IMR-90 (cell line): ENCODE measurements around the gene GTF2A1L. TPM values are rescaled to one million over a fixed set of nuclear protein-coding genes. Genes with fewer than 3 reads are reported as not detected.

Experiments
- ATAC-seq: fragments of 200-7000 bp; cut with Tn5 transposase; 2 replicates; pipeline ENCODE4 v1.9.1; 2020; ENCODE audit warnings: low read depth, mild to moderate bottlenecking, moderate library complexity
- BruUV-seq: library from RNA; stranded (reverse); fragments of 400-500 nt; replicated peaks from 2 replicates; lab custom pipeline; 2021; lab: Mats Ljungman, UMichigan
- CTCF ChIA-PET: fragments of 300-600 bp; formaldehyde crosslinking; extraction: SDS; loops from one replicate; lab custom pipeline; 2021; ENCODE audit warnings: antibody characterized with exemption; lab: Yijun Ruan, JAX
- POLR2A ChIA-PET: fragments of 300-600 bp; sonication (Branson Sonifier 250); formaldehyde crosslinking; loops from one replicate; lab custom pipeline; 2022; ENCODE audit warnings: antibody characterized with exemption; ENCODE audit not compliant: unreplicated experiment; lab: Charles Lee
- DNase-seq: peaks from one replicate; pipeline ENCODE4 v3.0.0; 2013
- H2AFZ ChIP-seq: replicated peaks from 2 replicates; pipeline ENCODE3; 2013; ENCODE audit warnings: low read length, mild to moderate bottlenecking; ENCODE audit not compliant: poor library complexity
- H2AK5ac ChIP-seq: 2 replicates; pipeline ENCODE4 v1.6.1; 2013; ENCODE audit warnings: low read depth, low read length, inconsistent platforms
- H2AK9ac ChIP-seq: replicated peaks from 2 replicates; pipeline ENCODE3; 2013; ENCODE audit warnings: mild to moderate bottlenecking, low read depth, low read length, moderate library complexity; ENCODE audit not compliant: poor library complexity
- H2BK120ac ChIP-seq: 2 replicates; pipeline ENCODE4 v1.6.1; 2013; ENCODE audit warnings: low read depth, low read length, inconsistent platforms
- H2BK15ac ChIP-seq: 3 replicates; pipeline ENCODE4 v1.6.1; 2013; ENCODE audit warnings: low read depth, low read length, inconsistent platforms
- H2BK20ac ChIP-seq: 2 replicates; pipeline ENCODE4 v1.6.1; 2013; ENCODE audit warnings: low read depth, mild to moderate bottlenecking, inconsistent platforms, low read length, moderate library complexity
- H2BK5ac ChIP-seq: 2 replicates; pipeline ENCODE4 v1.6.1; 2013; ENCODE audit warnings: mild to moderate bottlenecking, low read depth, low read length, inconsistent platforms; ENCODE audit not compliant: poor library complexity, severe bottlenecking
- H3K14ac ChIP-seq: replicated peaks from 2 replicates; pipeline ENCODE4 v1.6.1; 2013; ENCODE audit warnings: low read depth, low read length, inconsistent platforms
- H3K18ac ChIP-seq: 2 replicates; pipeline ENCODE4 v1.6.1; 2013; ENCODE audit warnings: low read depth, low read length, control low read depth
- H3K23ac ChIP-seq: 2 replicates; pipeline ENCODE4 v1.6.1; 2013; ENCODE audit warnings: low read depth, low read length, inconsistent platforms
- H3K27ac ChIP-seq: 2 replicates; pipeline ENCODE4 v1.5.1; 2013; ENCODE audit warnings: mild to moderate bottlenecking, control low read depth, low read length; ENCODE audit not compliant: insufficient read depth
- H3K27me3 ChIP-seq: 2 replicates; pipeline ENCODE4 v1.6.1; 2013; ENCODE audit warnings: low read length; ENCODE audit not compliant: control insufficient read depth, insufficient read depth
- H3K36me3 ChIP-seq: 2 replicates; pipeline ENCODE4 v1.6.1; 2013; ENCODE audit warnings: low read length, mixed read lengths; ENCODE audit not compliant: control insufficient read depth, insufficient read depth
- H3K4ac ChIP-seq: 2 replicates; pipeline ENCODE4 v1.6.1; 2013; ENCODE audit warnings: low read depth, low read length, inconsistent platforms
- H3K4me1 ChIP-seq: 2 replicates; pipeline ENCODE4 v1.6.1; 2013; ENCODE audit warnings: low read length, mixed read lengths; ENCODE audit not compliant: control insufficient read depth, insufficient read depth
- H3K4me2 ChIP-seq: 2 replicates; pipeline ENCODE4 v1.6.1; 2013; ENCODE audit warnings: low read depth, mild to moderate bottlenecking, control low read depth, low read length, moderate library complexity
- H3K4me3 ChIP-seq: 2 replicates; pipeline ENCODE4 v1.5.1; 2013; ENCODE audit warnings: low read depth, mild to moderate bottlenecking, control low read depth, low read length, moderate library complexity; ENCODE audit not compliant: insufficient read depth
- H3K56ac ChIP-seq: 2 replicates; pipeline ENCODE4 v1.6.1; 2013; ENCODE audit warnings: low read length, inconsistent platforms; ENCODE audit not compliant: insufficient read depth; ENCODE audit errors: extremely low read depth
- H3K79me1 ChIP-seq, 2 experiments: 2 replicates each; pipeline ENCODE4 v1.6.1; 2013; ENCODE audit warnings: low read length in 2 of 2, inconsistent platforms in 1 of 2, low read depth in 1 of 2
- H3K9ac ChIP-seq: 2 replicates; pipeline ENCODE4 v1.6.1; 2013; ENCODE audit warnings: low read depth, low read length, control low read depth
- H3K9me1 ChIP-seq: 2 replicates; pipeline ENCODE4 v1.6.1; 2013; ENCODE audit warnings: low read length, inconsistent platforms; ENCODE audit not compliant: insufficient read depth
- H3K9me3 ChIP-seq: 2 replicates; pipeline ENCODE4 v1.6.1; 2013; ENCODE audit warnings: low read length; ENCODE audit not compliant: control insufficient read depth, insufficient read depth
- H4K20me1 ChIP-seq: 2 replicates; pipeline ENCODE4 v1.6.1; 2013; ENCODE audit warnings: low read length, inconsistent platforms; ENCODE audit not compliant: insufficient read depth
- H4K5ac ChIP-seq: 2 replicates; pipeline ENCODE4 v1.6.1; 2013; ENCODE audit warnings: mild to moderate bottlenecking, low read depth, low read length, control low read depth
- H4K8ac ChIP-seq, 2 experiments: 2 replicates each; pipeline ENCODE4 v1.6.1; 2013; ENCODE audit warnings: low read depth in 2 of 2, low read length in 2 of 2, control low read depth in 1 of 2, inconsistent platforms in 1 of 2
- H4K91ac ChIP-seq: 2 replicates; pipeline ENCODE4 v1.6.1; 2013; ENCODE audit warnings: low read depth, low read length, inconsistent platforms; ENCODE audit not compliant: insufficient read depth
- CEBPB ChIP-seq: IDR thresholded peaks from 2 replicates; pipeline ENCODE4 v1.6.1; 2012; ENCODE audit warnings: low read depth, low read length, improper control_type of control experiment
- CHD1 ChIP-seq: IDR thresholded peaks from 2 replicates; pipeline ENCODE4 v1.6.1; 2012; ENCODE audit warnings: low read depth, low read length, improper control_type of control experiment
- ELK1 ChIP-seq: fragments of 150-350 bp; IDR thresholded peaks from 2 replicates; pipeline ENCODE4 v1.6.1; 2016; ENCODE audit warnings: low read depth, mild to moderate bottlenecking, low read length, moderate library complexity, borderline replicate concordance
- FOS ChIP-seq: fragments of 150-350 bp; IDR thresholded peaks from 2 replicates; pipeline ENCODE4 v1.6.1; 2016; ENCODE audit warnings: low read depth, low read length
- MAFK ChIP-seq: IDR thresholded peaks from 2 replicates; pipeline ENCODE4 v1.6.1; 2012; ENCODE audit warnings: low read depth, low read length, improper control_type of control experiment
- MXI1 ChIP-seq: IDR thresholded peaks from 2 replicates; pipeline ENCODE4 v1.6.1; 2012; ENCODE audit warnings: low read depth, mild to moderate bottlenecking, low read length, moderate library complexity, borderline replicate concordance
- NFE2L2 ChIP-seq: fragments of 150-350 bp; IDR thresholded peaks from 2 replicates; pipeline ENCODE4 v1.6.1; 2016; ENCODE audit warnings: low read depth, mild to moderate bottlenecking, low read length
- POLR2A ChIP-seq: IDR thresholded peaks from 2 replicates; pipeline ENCODE4 v1.6.1; 2012; ENCODE audit warnings: mild to moderate bottlenecking, low read depth, low read length
- RAD21 ChIP-seq: IDR thresholded peaks from 2 replicates; pipeline ENCODE4 v1.6.1; 2012; ENCODE audit warnings: low read length, improper control_type of control experiment
- RCOR1 ChIP-seq: IDR thresholded peaks from 2 replicates; pipeline ENCODE4 v1.6.1; 2012; ENCODE audit warnings: mild to moderate bottlenecking, low read length, improper control_type of control experiment; ENCODE audit not compliant: insufficient replicate concordance
- USF2 ChIP-seq: fragments of 150-350 bp; IDR thresholded peaks from 2 replicates; pipeline ENCODE4 v1.6.1; 2017; ENCODE audit warnings: mild to moderate bottlenecking, antibody characterized with exemption, low read length, low read depth
- WGBS, 2 experiments: methylation state at CpG; one replicate each; pipeline versions ENCODE4 v1.1.5 to v1.1.7; 2013; ENCODE audit warnings: missing lambda C conversion rate in 2 of 2; ENCODE audit not compliant: insufficient read length in 1 of 2; ENCODE audit errors: extremely low coverage in 2 of 2; 5-methylcytosine and 5-hydroxymethylcytosine counted together
- dilution Hi-C: fragments of 300-500 bp; cut with HindIII; formaldehyde crosslinking; loops from one replicate; pipeline ENCODE4 v1.14.3; 2018; ENCODE audit warnings: low sequenced_read_pairs; ENCODE audit not compliant: unreplicated experiment
- in situ Hi-C: fragments of 300-500 bp; cut with MboI; formaldehyde crosslinking; loops from 3 replicates; pipeline ENCODE4 v1.14.3; 2019; ENCODE audit warnings: low sequenced_read_pairs, inconsistent platforms, mixed read lengths
- intact Hi-C: fragments of 100-400 bp; cut with micrococcal nuclease; formaldehyde crosslinking; loops from 2 replicates; pipeline ENCODE4 v1.10.0; 2022
- polyA plus RNA-seq, 3 experiments: library from polyadenylated mRNA; depleted of rRNA; stranded (reverse); fragments of >200 nt; gene quantifications; 2 replicates each; pipeline ENCODE4 v1.2.3, GENCODE V29; 2012; ENCODE audit warnings: low replicate concordance in 1 of 3
- total RNA-seq: library from RNA; depleted of rRNA; stranded (reverse); fragments of >200 nt; gene quantifications from 2 replicates; pipeline ENCODE4 v1.2.3, GENCODE V29; 2012
- TF ChIP-seq, protein P1 (sequence below): conservative IDR thresholded peaks from 2 replicates; pipeline ENCODE4 v1.5.1; 2012; ENCODE audit warnings: mild to moderate bottlenecking, low read depth, low read length, improper control_type of control experiment

Gene GTF2A1L
- total and polyA plus RNA-seq, 2 of the 4 experiments (the other 2 are of a cell fraction): not detected

DNA sequence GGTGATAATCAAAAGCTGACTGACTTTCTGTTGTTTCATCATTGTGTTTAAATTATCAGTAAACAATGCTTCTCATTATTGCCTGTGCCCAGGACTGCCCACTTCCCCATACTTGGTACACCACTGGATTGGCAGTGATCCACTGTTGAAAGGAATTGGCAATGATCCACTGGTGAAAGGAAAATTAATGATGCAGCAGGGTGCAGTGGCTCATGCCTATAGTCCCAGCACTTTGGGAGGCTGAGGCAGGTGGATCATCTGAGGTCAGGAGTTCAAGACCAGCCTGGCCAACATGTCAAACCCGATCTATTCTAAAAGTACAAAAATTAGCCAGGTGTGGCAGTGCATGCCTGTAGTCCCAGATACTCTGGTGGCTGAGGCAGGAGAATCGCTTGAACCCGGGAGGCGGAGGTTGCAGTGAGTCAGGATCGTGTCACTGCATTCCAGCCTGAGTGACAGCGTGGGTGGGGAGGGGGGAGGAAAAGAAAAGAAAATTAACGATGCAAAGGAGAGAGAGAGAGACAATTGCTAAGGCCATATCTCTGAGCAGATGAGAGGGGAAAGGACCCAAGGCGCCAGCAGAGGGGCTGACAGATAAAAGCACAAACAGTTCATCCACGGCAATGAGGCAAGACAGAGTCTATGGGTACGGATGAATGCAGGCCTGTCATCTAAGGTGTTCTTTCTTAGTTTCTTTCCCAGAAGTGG lies 10.2 kb upstream of the GTF2A1L start:
- BruUV-seq: no TSS peak
- DNase-seq: peak; percentile 22
- Histone ChIP-seq H4K91ac (peak overlapping the region; percentile 89), H3K36me3 (no peaks in the 10 kb centered on the region), H2AFZ (peak overlapping the region; percentile 82), H3K79me1 (no peaks in the 10 kb centered on the region), H3K9ac (no peak overlapping the region), H2AK5ac (peak overlapping the region; percentile 81), H2BK5ac (peak overlapping the region; percentile 50), H3K14ac (peak overlapping the region; percentile 72; the same call in 1 of the 2 replicates), H4K8ac (peak overlapping the region; percentile 74 to 81; a peak in 2 of 4 replicates), H3K27me3 (no peaks in the 10 kb centered on the region), H3K4me3 (no peak overlapping the region), H3K4me1 (0 out of 2 replicates have a peak, but pooled peaks cover 1% of the 10 kb centered on the region), H3K23ac (peak overlapping the region; percentile 50; the same call in 1 of the 2 replicates), H3K18ac (peak overlapping the region; percentile 71; the same call in 1 of the 2 replicates), H2BK20ac (peak overlapping the region; percentile 71), H4K5ac (peak overlapping the region; percentile 84; the same call in 1 of the 2 replicates), H3K27ac (no peak overlapping the region; the same call in 1 of the 2 replicates), H4K20me1 (no peaks in the 10 kb centered on the region), H3K4me2 (no peak overlapping the region), H3K9me1 (no peaks in the 10 kb centered on the region; the same call in 1 of the 2 replicates), H2BK120ac (peak overlapping the region; percentile 86), H3K4ac (peak overlapping the region; percentile 75), H3K56ac (peak overlapping the region; percentile 32; the same call in 1 of the 2 replicates), H2BK15ac (peak overlapping the region; percentile 98; the same call in 1 of the 3 replicates), H2AK9ac (peak overlapping the region; percentile 37), H3K9me3 (no peaks in the 10 kb centered on the region)
- 50% methylated on average over 7 of the region's 10 CpGs; no CpG with 5 or more reads in 1 of the 2 experiments for WGBS, 2 experiments
- TF ChIP-seq POLR2A (no peak), MXI1 (no peak), NFE2L2 (no peak), RAD21 (no peak), ELK1 (no peak), CEBPB (no peak), MAFK (no peak), RCOR1 (no peak), FOS (no peak), USF2 (no peak), CHD1 (no peak)
- TF ChIP-seq, protein P1, sequence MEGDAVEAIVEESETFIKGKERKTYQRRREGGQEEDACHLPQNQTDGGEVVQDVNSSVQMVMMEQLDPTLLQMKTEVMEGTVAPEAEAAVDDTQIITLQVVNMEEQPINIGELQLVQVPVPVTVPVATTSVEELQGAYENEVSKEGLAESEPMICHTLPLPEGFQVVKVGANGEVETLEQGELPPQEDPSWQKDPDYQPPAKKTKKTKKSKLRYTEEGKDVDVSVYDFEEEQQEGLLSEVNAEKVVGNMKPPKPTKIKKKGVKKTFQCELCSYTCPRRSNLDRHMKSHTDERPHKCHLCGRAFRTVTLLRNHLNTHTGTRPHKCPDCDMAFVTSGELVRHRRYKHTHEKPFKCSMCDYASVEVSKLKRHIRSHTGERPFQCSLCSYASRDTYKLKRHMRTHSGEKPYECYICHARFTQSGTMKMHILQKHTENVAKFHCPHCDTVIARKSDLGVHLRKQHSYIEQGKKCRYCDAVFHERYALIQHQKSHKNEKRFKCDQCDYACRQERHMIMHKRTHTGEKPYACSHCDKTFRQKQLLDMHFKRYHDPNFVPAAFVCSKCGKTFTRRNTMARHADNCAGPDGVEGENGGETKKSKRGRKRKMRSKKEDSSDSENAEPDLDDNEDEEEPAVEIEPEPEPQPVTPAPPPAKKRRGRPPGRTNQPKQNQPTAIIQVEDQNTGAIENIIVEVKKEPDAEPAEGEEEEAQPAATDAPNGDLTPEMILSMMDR: no peak
- intact Hi-C loops (no loop called here), in situ Hi-C loops (loop anchor here (10.0 kb wide), 1 partner anchor 337 kb away; no protein-coding TSS in a partner anchor), dilution Hi-C loops (no loop called here)
- CTCF ChIA-PET: no interaction called here
- POLR2A ChIA-PET: no interaction called here
- peak; percentile 56; the same call in 1 of the 2 replicates for ATAC-seq
